ENCODE data around the gene NPFFR1. TPM values are rescaled to one million over a fixed set of nuclear protein-coding genes. Genes with fewer than 3 reads are reported as not detected.

The NPFFR1 gene
- total and polyA plus RNA-seq, 8 donors: under 0.01 to 0.03 (median 0.03) TPM; not detected in 4

GRCh38 chr10:70222340-70222794 lies 61.4 kb downstream of the NPFFR1 start:
- 22 to 37% methylated on average over 3 of the region's 3 CpGs for WGBS, 2 donors
- intact Hi-C loops (cut with DNase I): loop anchor here in 2 of 3 donors (5.0 to 10.0 kb wide), 2 partner anchors 140 to 142 kb away; no protein-coding TSS in a partner anchor

GRCh38 chr10:70221030-70221429 lies 62.8 kb downstream of the NPFFR1 start:
- H3K36me3 ChIP-seq: peaks cover 0 to 9% (median 4%) of the 10 kb centered on the region in 3 donors
- peak overlapping the region in 1 of 4 donors; percentile 42 for H3K27ac ChIP-seq
- DNase-seq (no peak), ATAC-seq (peak in 1 of 4 donors; percentile 8), FAIRE-seq (no peak)
- peaks cover 0 to 14% (median 13%) of the 10 kb centered on the region in 3 donors for H3K4me1 ChIP-seq
- no peak overlapping the region for H3K4me3 ChIP-seq
- no peak for TF ChIP-seq CTCF (IDR thresholded peaks at IDR 0.05)
- intact Hi-C loops (cut with DNase I): loop anchor here in 2 of 3 donors (5.0 to 10.0 kb wide), 2 partner anchors 141 to 144 kb away; no protein-coding TSS in a partner anchor
- H3K9me3 ChIP-seq: no peaks in the 10 kb centered on the region
- H3K27me3 ChIP-seq: no peaks in the 10 kb centered on the region
- WGBS, 2 donors: 3 to 4% methylated on average over 1 of the region's 1 CpG

More at GRCh38 chr10:70222340-70222794, 61.4 kb downstream of the NPFFR1 start:
- ATAC-seq (peak; percentile 63 to 87 (median 70)), DNase-seq (peak in 2 of 6 donors; percentile 25 to 45), FAIRE-seq (no peak)
- no peaks in the 10 kb centered on the region for H3K27me3 ChIP-seq
- peaks cover 0 to 4% (median 4%) of the 10 kb centered on the region in 3 donors for H3K36me3 ChIP-seq
- no peaks in the 10 kb centered on the region for H3K9me3 ChIP-seq
- H3K4me3 ChIP-seq: no peak overlapping the region
- TF ChIP-seq CTCF (IDR thresholded peaks at IDR 0.05): no peak
- H3K27ac ChIP-seq: peak overlapping the region in 2 of 4 donors; percentile 42 to 50
- peaks cover 0 to 23% (median 17%) of the 10 kb centered on the region in 3 donors for H3K4me1 ChIP-seq

- peaks cover 3 to 57% (median 29%) of the 10 kb centered on the region in 3 donors for H3K36me3 ChIP-seq
- DNase-seq (no peak), ATAC-seq (no peak), FAIRE-seq (no peak)
- intact Hi-C loops (cut with DNase I): no loop called here
- no peaks in the 10 kb centered on the region for H3K27me3 ChIP-seq
- H3K9me3 ChIP-seq: no peaks in the 10 kb centered on the region
- 94 to 97% methylated on average over 1 of the region's 1 CpG for WGBS, 2 donors
- no peak overlapping the region for H3K27ac ChIP-seq
- no peak for TF ChIP-seq CTCF (IDR thresholded peaks at IDR 0.05)
- H3K4me3 ChIP-seq: no peak overlapping the region
- no peaks in the 10 kb centered on the region for H3K4me1 ChIP-seq
Measured at GRCh38 chr10:70212879-70213278, 70.9 kb downstream of the NPFFR1 start.

GRCh38 chr10:70212277-70212676 lies 71.5 kb downstream of the NPFFR1 start:
- DNase-seq (no peak), ATAC-seq (no peak), FAIRE-seq (no peak)
- no peak overlapping the region for H3K4me3 ChIP-seq
- H3K9me3 ChIP-seq: no peaks in the 10 kb centered on the region
- no peak overlapping the region for H3K27ac ChIP-seq
- intact Hi-C loops (cut with DNase I): no loop called here
- H3K27me3 ChIP-seq: no peaks in the 10 kb centered on the region
- no peaks in the 10 kb centered on the region for H3K4me1 ChIP-seq
- no peak for TF ChIP-seq CTCF (IDR thresholded peaks at IDR 0.05)
- H3K36me3 ChIP-seq: peaks cover 3 to 58% (median 24%) of the 10 kb centered on the region in 3 donors

GRCh38 chr10:70206762-70207161 lies 77.0 kb downstream of the NPFFR1 start:
- no peak overlapping the region for H3K4me3 ChIP-seq
- H3K9me3 ChIP-seq: no peaks in the 10 kb centered on the region
- H3K4me1 ChIP-seq: no peaks in the 10 kb centered on the region
- no peaks in the 10 kb centered on the region for H3K27me3 ChIP-seq
- H3K27ac ChIP-seq: no peak overlapping the region
- ATAC-seq (no peak), DNase-seq (no peak), FAIRE-seq (no peak)
- peaks cover 7 to 86% (median 26%) of the 10 kb centered on the region in 3 donors for H3K36me3 ChIP-seq
- TF ChIP-seq CTCF (IDR thresholded peaks at IDR 0.05): no peak
- intact Hi-C loops (cut with DNase I): no loop called here
- 96 to 100% methylated on average over 1 to 5 of the region's 5 CpGs for WGBS, 2 donors
